ENCODE data around the gene SLCO1A2.

Gene SLCO1A2

DNA sequence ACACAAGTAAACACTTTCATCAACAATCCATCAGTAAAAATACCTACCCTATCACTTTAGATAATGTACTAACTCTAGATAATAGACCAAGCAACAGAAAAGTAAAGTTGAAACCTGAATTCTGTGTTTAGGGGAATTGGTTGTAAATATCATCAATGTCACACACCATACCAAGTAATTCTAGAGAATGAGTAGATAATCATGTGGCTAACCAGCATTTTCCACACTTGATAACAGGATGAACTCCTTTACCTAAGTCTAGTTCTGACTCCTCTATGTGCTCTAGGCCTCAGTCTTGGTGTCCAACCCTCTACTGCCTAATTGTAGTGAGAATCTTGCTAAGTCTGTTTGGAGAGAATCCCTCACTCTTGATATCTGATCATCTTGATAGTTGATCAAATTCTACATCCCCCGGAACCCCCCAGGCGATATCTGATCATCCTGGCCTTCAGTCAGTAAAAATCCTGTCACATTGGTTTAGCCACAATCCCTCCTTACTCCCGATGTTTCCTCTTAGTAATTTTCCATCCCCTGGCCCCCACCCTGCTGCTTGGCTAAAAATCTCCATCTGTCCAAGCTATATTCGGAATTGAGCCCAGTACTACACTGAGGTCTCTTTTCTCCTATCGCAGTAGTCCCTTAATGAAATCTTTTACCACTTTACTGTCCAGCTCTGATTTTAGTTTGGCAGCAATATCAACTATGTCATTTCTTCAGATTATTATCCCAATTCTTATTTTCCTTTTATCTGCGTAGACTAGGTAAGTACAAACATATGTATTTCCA is 3.4 kb upstream of the SLCO1A2 start:
- TF ChIP-seq, protein P1, sequence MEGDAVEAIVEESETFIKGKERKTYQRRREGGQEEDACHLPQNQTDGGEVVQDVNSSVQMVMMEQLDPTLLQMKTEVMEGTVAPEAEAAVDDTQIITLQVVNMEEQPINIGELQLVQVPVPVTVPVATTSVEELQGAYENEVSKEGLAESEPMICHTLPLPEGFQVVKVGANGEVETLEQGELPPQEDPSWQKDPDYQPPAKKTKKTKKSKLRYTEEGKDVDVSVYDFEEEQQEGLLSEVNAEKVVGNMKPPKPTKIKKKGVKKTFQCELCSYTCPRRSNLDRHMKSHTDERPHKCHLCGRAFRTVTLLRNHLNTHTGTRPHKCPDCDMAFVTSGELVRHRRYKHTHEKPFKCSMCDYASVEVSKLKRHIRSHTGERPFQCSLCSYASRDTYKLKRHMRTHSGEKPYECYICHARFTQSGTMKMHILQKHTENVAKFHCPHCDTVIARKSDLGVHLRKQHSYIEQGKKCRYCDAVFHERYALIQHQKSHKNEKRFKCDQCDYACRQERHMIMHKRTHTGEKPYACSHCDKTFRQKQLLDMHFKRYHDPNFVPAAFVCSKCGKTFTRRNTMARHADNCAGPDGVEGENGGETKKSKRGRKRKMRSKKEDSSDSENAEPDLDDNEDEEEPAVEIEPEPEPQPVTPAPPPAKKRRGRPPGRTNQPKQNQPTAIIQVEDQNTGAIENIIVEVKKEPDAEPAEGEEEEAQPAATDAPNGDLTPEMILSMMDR (IDR thresholded peaks at IDR 0.05), result no peak
- H3K27ac Mint-ChIP-seq, result no peak overlapping the region
- peaks cover 5% of the 10 kb centered on the region for H3K9me3 Mint-ChIP-seq
- peaks cover 5% of the 10 kb centered on the region for H3K4me1 Mint-ChIP-seq
- no peaks in the 10 kb centered on the region for H3K36me3 Mint-ChIP-seq (ENCODE audit: low read depth)
- DNase-seq, result no peak
- H3K27me3 Mint-ChIP-seq (ENCODE audit: low read depth, poor library complexity), result no peaks in the 10 kb centered on the region
- H3K4me3 Mint-ChIP-seq, result no peak overlapping the region

DNA sequence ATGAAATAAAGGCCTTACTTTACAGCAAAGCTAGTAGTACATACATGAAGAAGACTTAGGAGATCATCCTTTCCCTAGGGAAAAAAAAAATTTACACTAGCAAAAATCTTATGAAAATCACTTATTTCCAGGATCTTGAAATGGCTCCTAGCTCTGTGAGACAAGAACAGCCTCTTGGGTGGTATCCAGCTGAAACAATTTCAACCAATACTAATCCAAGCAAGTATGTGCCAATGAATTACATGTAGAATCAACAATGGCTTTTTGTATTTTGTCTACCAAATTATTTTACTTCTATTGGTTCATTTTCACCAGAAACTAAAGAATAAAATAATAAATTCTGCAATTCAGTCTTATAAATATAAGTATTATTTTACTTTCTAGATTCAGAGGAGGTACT is 2.7 kb upstream of the SLCO1A2 start:
- H3K36me3 Mint-ChIP-seq (ENCODE audit: low read depth), result no peaks in the 10 kb centered on the region
- no peak overlapping the region for H3K27ac Mint-ChIP-seq
- H3K27me3 Mint-ChIP-seq (ENCODE audit: low read depth, poor library complexity), result no peaks in the 10 kb centered on the region
- TF ChIP-seq, protein P1 (IDR thresholded peaks at IDR 0.05), result no peak
- peaks cover 9% of the 10 kb centered on the region for H3K9me3 Mint-ChIP-seq
- no peak for DNase-seq
- peaks cover 5% of the 10 kb centered on the region for H3K4me1 Mint-ChIP-seq
- no peak overlapping the region for H3K4me3 Mint-ChIP-seq

DNA sequence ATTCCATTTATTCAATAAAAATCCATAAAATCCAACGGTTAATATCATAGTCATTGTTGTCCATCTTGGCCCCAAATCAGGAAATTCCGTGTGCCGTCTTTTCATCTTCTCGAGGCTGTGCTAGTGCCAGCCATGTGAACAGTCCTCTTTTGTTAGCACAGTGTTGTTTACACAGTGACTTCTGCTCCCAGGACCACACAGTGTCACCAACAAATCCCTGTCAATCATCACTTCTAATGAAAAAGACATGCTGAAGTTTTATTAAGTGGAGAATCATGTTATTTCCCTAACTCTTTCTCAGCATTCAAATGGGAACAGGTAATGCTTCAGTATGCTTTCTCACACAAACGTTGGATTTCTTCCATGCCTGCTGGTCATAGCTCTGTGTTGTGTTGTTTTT is 1.9 kb upstream of the SLCO1A2 start:
- no peak overlapping the region for H3K4me3 Mint-ChIP-seq
- H3K36me3 Mint-ChIP-seq (ENCODE audit: low read depth), result peaks cover 6% of the 10 kb centered on the region
- no peak overlapping the region for H3K27ac Mint-ChIP-seq
- peaks cover 17% of the 10 kb centered on the region for H3K9me3 Mint-ChIP-seq
- TF ChIP-seq, protein P1 (IDR thresholded peaks at IDR 0.05), result no peak
- no peak for DNase-seq
- no peaks in the 10 kb centered on the region for H3K27me3 Mint-ChIP-seq (ENCODE audit: low read depth, poor library complexity)
- H3K4me1 Mint-ChIP-seq, result peaks cover 5% of the 10 kb centered on the region

DNA sequence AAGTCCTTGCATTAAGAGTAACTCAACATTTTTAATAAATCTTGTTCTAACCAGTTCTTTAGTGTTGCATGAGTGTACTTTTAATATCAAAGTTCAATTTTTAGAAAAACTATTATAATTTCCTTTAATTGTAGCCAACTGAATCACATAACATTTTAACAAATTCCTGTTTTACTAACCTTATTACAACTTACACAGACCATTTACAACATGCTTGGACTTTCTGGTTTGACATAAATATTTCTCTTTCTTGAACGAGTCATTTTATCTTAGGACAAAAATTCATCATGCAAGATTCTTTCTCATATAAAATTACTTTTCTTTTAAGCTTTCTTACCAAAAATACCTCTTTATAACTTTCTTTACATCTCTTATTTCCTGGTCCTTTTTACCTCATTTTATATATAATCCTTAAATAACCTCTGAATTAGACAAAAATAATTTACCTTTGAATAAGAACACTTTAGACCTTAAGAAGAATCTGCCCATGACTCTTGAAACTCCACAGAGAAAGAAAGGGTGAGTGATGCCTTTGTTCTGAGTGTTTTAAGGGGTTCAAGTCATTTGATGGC is 3.9 kb downstream of the SLCO1A2 start:
- Mint-ChIP-seq H3K4me3 (no peak overlapping the region), H3K36me3 (ENCODE audit: low read depth) (peaks cover 28% of the 10 kb centered on the region), H3K27ac (no peak overlapping the region), H3K27me3 (ENCODE audit: low read depth, poor library complexity) (no peaks in the 10 kb centered on the region), H3K4me1 (peaks cover 5% of the 10 kb centered on the region), H3K9me3 (peaks cover 69% of the 10 kb centered on the region)
- TF ChIP-seq, protein P1 (IDR thresholded peaks at IDR 0.05), result no peak
- no peak for DNase-seq

DNA sequence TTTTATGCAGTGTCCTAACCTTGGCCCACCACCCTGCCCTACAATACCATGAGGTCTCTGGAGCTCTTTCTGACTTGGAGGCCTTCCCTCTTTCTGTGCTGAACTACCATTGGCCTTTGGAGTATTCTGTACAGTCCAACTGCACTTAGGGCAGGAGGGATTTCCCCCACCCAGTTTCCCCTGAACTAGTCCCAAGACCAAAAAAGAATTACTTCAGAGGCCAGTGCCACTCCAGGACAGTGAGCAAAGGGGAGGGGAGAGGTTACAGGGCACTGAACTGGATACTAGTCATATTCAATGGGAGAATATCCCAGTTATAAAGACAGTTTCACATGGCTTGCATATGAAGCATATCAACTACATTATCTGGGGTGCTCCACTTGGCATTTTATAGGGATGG is 6.1 kb downstream of the SLCO1A2 start:
- Mint-ChIP-seq H3K36me3 (ENCODE audit: low read depth) (peaks cover 28% of the 10 kb centered on the region), H3K27me3 (ENCODE audit: low read depth, poor library complexity) (no peaks in the 10 kb centered on the region), H3K27ac (no peak overlapping the region), H3K4me1 (no peaks in the 10 kb centered on the region), H3K9me3 (peaks cover 67% of the 10 kb centered on the region), H3K4me3 (no peak overlapping the region)
- TF ChIP-seq, protein P1 (IDR thresholded peaks at IDR 0.05), result no peak
- DNase-seq, result no peak

DNA sequence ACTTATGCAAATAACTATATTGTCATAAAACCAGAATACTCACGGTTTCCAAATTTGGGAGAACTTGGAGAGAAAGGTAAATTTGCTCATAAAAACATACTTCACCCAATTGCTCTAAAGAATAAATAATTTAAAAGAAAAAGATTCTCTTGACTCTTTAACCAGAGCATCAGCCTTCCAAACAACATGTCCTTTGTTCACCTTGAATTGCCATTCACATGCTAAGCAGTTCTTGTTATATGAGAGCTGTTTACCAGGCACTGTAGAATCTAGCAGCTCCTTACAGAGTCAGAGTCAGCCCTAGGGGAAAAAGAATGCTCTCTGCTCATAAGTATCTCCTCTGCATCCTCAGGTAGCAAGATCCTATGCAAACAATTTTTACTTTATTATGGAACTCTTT is 10.2 kb downstream of the SLCO1A2 start:
- H3K4me1 Mint-ChIP-seq, result no peaks in the 10 kb centered on the region
- H3K36me3 Mint-ChIP-seq (ENCODE audit: low read depth), result peaks cover 11% of the 10 kb centered on the region
- H3K27me3 Mint-ChIP-seq (ENCODE audit: low read depth, poor library complexity), result no peaks in the 10 kb centered on the region
- peaks cover 38% of the 10 kb centered on the region for H3K9me3 Mint-ChIP-seq
- TF ChIP-seq, protein P1 (IDR thresholded peaks at IDR 0.05), result no peak
- no peak for DNase-seq
- no peak overlapping the region for H3K27ac Mint-ChIP-seq
- H3K4me3 Mint-ChIP-seq, result no peak overlapping the region

All from nephron progenitor cell (in vitro differentiated cells).